K562 (cell line): Measurements from ENCODE around the gene SPATA45. TPM values are rescaled to one million over a fixed set of nuclear protein-coding genes. Genes with fewer than 3 reads are reported as not detected.

Source experiments
- ATAC-seq: fragments of 200-7000 bp; cut with Tn5 transposase; 3 replicates; pipeline ENCODE4 v1.9.1; 2020; ENCODE audit warnings: moderate library complexity
- BruUV-seq: library from RNA; stranded (reverse); fragments of 400-500 nt; replicated peaks from 2 replicates; lab custom pipeline; 2021; lab: Mats Ljungman, UMichigan
- CTCF ChIA-PET: fragments of 300-600 bp; formaldehyde crosslinking; extraction: SDS; loops from one replicate; lab custom pipeline; 2021; ENCODE audit warnings: low intra/inter-chr PET ratio; lab: Yijun Ruan, JAX
- POLR2A ChIA-PET: fragments of 300-600, 350-650 bp; sonication (Branson Sonifier 250); formaldehyde crosslinking; extraction: SDS; loops from one replicate; lab custom pipeline; 2021; ENCODE audit warnings: antibody characterized with exemption, inconsistent platforms; lab: Yijun Ruan, JAX
- DNase-seq, 4 experiments: peaks; one replicate each; pipeline versions ENCODE4 v3.0.0 to v3.0.0-alpha.2; 2011 to 2018; ENCODE audit warnings: low spot score in 3 of 4, mixed read lengths in 3 of 4; ENCODE audit errors: extremely low read depth in 1 of 4
- FAIRE-seq: peaks from 2 replicates; lab custom pipeline; 2011; peaks lifted over from hg19 to GRCh38; lab: Jason Lieb, UNC
- H2AFZ ChIP-seq: 2 replicates; pipeline ENCODE4 v1.6.0; 2011; ENCODE audit warnings: low read depth, low read length, control low read depth, inconsistent platforms
- H3K27ac ChIP-seq: fragments of 200-600 bp; 3 replicates; pipeline ENCODE4 v1.8.0; 2011; ENCODE audit warnings: low read depth, mild to moderate bottlenecking, control low read depth, inconsistent platforms, low read length, moderate library complexity, mixed read lengths; ENCODE audit errors: extremely low read depth
- H3K27me3 ChIP-seq, 2 experiments: fragments of 300-600 bp in 1 of 2; 2 replicates in 1 of 2; 3 replicates in 1 of 2; pipeline versions ENCODE4 v1.6.0 to v1.8.0; 2011; ENCODE audit warnings: inconsistent platforms in 2 of 2, low read length in 2 of 2, mild to moderate bottlenecking in 1 of 2, mixed read lengths in 1 of 2, moderate library complexity in 1 of 2; ENCODE audit not compliant: control insufficient read depth in 2 of 2, insufficient read depth in 2 of 2
- H3K36me3 ChIP-seq: fragments of 300-600 bp; 3 replicates; pipeline ENCODE4 v1.8.0; 2011; ENCODE audit warnings: mild to moderate bottlenecking, low read length, inconsistent platforms; ENCODE audit not compliant: control insufficient read depth, insufficient read depth
- H3K4me1 ChIP-seq, 2 experiments: fragments of 200-600 bp in 1 of 2; replicated peaks in 1 of 2; 2 replicates in 1 of 2; 3 replicates in 1 of 2; pipeline versions ENCODE4 v1.5.1 to v1.8.0; 2011; ENCODE audit warnings: inconsistent platforms in 2 of 2, low read length in 2 of 2, mild to moderate bottlenecking in 1 of 2, mixed read lengths in 1 of 2, moderate library complexity in 1 of 2; ENCODE audit not compliant: control insufficient read depth in 2 of 2, insufficient read depth in 2 of 2
- H3K4me2 ChIP-seq: 2 replicates; pipeline ENCODE4 v1.6.1; 2011; ENCODE audit warnings: low read length, control low read depth, inconsistent platforms, mixed read lengths; ENCODE audit not compliant: insufficient read depth
- H3K4me3 ChIP-seq: fragments of 200-600 bp; sonication (generic), shearing (Covaris generic); 2 replicates; pipeline ENCODE4 v1.5.1; 2016; ENCODE audit warnings: control low read depth, inconsistent platforms
- H3K79me2 ChIP-seq: fragments of 200-600 bp; 3 replicates; pipeline ENCODE4 v1.8.0; 2011; ENCODE audit warnings: low read length, inconsistent platforms; ENCODE audit not compliant: control insufficient read depth, insufficient read depth
- H3K9ac ChIP-seq, 2 experiments: 2 replicates each; pipeline versions ENCODE4 v1.6.0 to v1.6.1; 2011; ENCODE audit warnings: low read depth in 2 of 2, low read length in 2 of 2, control low read depth in 1 of 2, inconsistent platforms in 1 of 2, mild to moderate bottlenecking in 1 of 2, mixed read lengths in 1 of 2; ENCODE audit not compliant: insufficient read depth in 1 of 2
- H3K9me1 ChIP-seq: one replicate; pipeline ENCODE4 v1.6.0; 2011; ENCODE audit warnings: inconsistent platforms, mild to moderate bottlenecking, low read length, moderate library complexity; ENCODE audit not compliant: control insufficient read depth, insufficient read depth
- H3K9me3 ChIP-seq: replicated peaks from 2 replicates; pipeline ENCODE4 v1.5.1; 2011; ENCODE audit warnings: low read depth, low read length, inconsistent platforms; ENCODE audit not compliant: control insufficient read depth, insufficient read depth
- H4K20me1 ChIP-seq: replicated peaks from 2 replicates; pipeline ENCODE4 v1.6.1; 2011; ENCODE audit warnings: low read length, inconsistent platforms, mixed read lengths; ENCODE audit not compliant: control insufficient read depth, insufficient read depth
- C11orf30 ChIP-seq: fragments of 450-650 bp; IDR thresholded peaks from 2 replicates; pipeline ENCODE4 v1.6.1; 2016; ENCODE audit warnings: low read depth, mild to moderate bottlenecking
- CBFA2T2 ChIP-seq: fragments of 450-650 bp; conservative IDR thresholded peaks from 2 replicates; pipeline ENCODE4 v1.6.1; 2017; ENCODE audit warnings: mild to moderate bottlenecking
- ELF1 ChIP-seq: fragments of 200-800 bp; sonication (Bioruptor generic); IDR thresholded peaks from 2 replicates; pipeline ENCODE4 v1.6.1; 2016; ENCODE audit warnings: missing genetic modification characterization, missing compliant biosample characterization
- FOXA1 ChIP-seq: fragments of 450-650 bp; IDR thresholded peaks from 2 replicates; pipeline ENCODE4 v1.6.1; 2016; ENCODE audit warnings: mild to moderate bottlenecking, borderline replicate concordance
- NR3C1 ChIP-seq: sonication (generic); formaldehyde crosslinking; IDR thresholded peaks from 2 replicates; pipeline ENCODE4 v1.8.1; 2022; ENCODE audit warnings: missing genetic modification reagents
- PHB ChIP-seq: fragments of 250-450 bp; sonication (Bioruptor Pico); IDR thresholded peaks from 2 replicates; pipeline ENCODE4 v1.5.0; 2021
- PML ChIP-seq: IDR thresholded peaks from 2 replicates; pipeline ENCODE4 v1.6.1; 2012; ENCODE audit warnings: low read length, inconsistent platforms
- ZNF143 ChIP-seq: sonication (generic); formaldehyde crosslinking; IDR thresholded peaks from 2 replicates; pipeline ENCODE4 v1.9.0; 2022; ENCODE audit warnings: mild to moderate bottlenecking, missing genetic modification reagents
- ZZZ3 ChIP-seq: fragments of 450-650 bp; IDR thresholded peaks from 2 replicates; pipeline ENCODE4 v1.6.1; 2016; ENCODE audit warnings: antibody characterized with exemption, mild to moderate bottlenecking, moderate library complexity
- WGBS: fragments of 100-300 bp; shearing (Covaris generic); methylation state at CpG from one replicate; pipeline ENCODE4 v1.1.6; 2016; ENCODE audit warnings: low coverage, mixed read lengths; ENCODE audit not compliant: insufficient coverage; ENCODE audit errors: missing lambda C conversion rate; 5-methylcytosine and 5-hydroxymethylcytosine counted together
- in situ Hi-C: fragments of 300-500 bp; cut with MboI; formaldehyde crosslinking; loops from 4 replicates; pipeline ENCODE4 v1.15.0; 2018; ENCODE audit warnings: inconsistent platforms, mixed read lengths
- intact Hi-C: fragments of 100-400 bp; cut with micrococcal nuclease; formaldehyde crosslinking; loops from 2 replicates; pipeline ENCODE4 v1.14.2; 2022
- polyA plus RNA-seq, 8 experiments: library from polyadenylated mRNA; depleted of rRNA in 4 of 8; stranded (reverse) in 5 of 8; unstranded in 3 of 8; fragments of >200 nt; fragmentation: Nextera tagmentation in 2 of 8; fragmentation: Illumina TruSeq in 1 of 8; extraction: Ambion mirVana in 2 of 8; extraction: Trizol in 1 of 8; gene quantifications; 2 replicates each; pipeline versions ENCODE4 v1.2.1 to v1.2.3, GENCODE V29; 2011 to 2014; ENCODE audit warnings: inconsistent platforms in 1 of 8, missing spikeins in 1 of 8
- total RNA-seq, 7 experiments: library from RNA; depleted of rRNA in 6 of 7; stranded (reverse); fragments of >200 nt in 6 of 7; fragmentation: Illumina TruSeq in 2 of 7; extraction: Trizol in 2 of 7; gene quantifications; 2 replicates each; pipeline versions ENCODE4 v1.2.1 to v1.2.3, GENCODE V29; 2011 to 2021; ENCODE audit warnings: low replicate concordance in 1 of 7
- TF ChIP-seq, protein P1 (sequence below): sonication (generic); formaldehyde crosslinking; IDR thresholded peaks from 2 replicates; pipeline ENCODE4 v1.8.1; 2023; ENCODE audit warnings: mild to moderate bottlenecking, missing genetic modification reagents
- TF ChIP-seq, protein P2 (sequence below): IDR thresholded peaks from 2 replicates; pipeline ENCODE4 v1.6.1; 2011; ENCODE audit warnings: borderline replicate concordance, low read depth, mild to moderate bottlenecking, moderate library complexity, low read length; ENCODE audit not compliant: insufficient read depth, poor library complexity, severe bottlenecking

The SPATA45 gene
- total and polyA plus RNA-seq, 9 of the 15 experiments (the other 6 are each of a cell fraction or from before 2014, with no cell fraction given): 0.18 TPM; not detected in 8

DNA sequence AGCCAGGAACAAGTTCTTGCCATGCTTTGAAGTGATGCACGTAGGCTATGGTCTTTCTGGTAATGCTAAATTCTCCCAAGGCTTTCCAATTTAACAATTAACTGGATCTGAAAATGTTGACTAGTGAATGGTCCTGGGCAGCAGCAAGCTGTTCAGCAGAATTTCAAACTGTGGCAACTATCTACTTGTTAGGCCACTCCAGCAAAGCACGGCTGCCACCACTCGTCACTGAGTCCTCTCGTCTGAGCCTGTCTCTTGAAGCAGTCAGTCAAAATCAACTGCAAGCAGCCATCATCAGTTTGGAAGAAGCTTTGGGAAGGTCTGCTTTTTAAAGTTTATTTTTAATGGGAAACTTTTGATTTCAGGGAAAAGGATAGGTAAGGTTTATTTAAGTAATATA is 16.8 kb upstream of the SPATA45 start:
- H3K9me1 ChIP-seq: no peaks in the 10 kb centered on the region
- DNase-seq (no peak), ATAC-seq (no peak), FAIRE-seq (no peak)
- intact Hi-C loops: no loop called here
- H3K27me3 ChIP-seq: no peaks in the 10 kb centered on the region
- TF ChIP-seq ZZZ3: no peak
- no peak for TF ChIP-seq CBFA2T2
- TF ChIP-seq ELF1: no peak
- TF ChIP-seq NR3C1 (CRISPR knock-in tag): no peak
- TF ChIP-seq C11orf30: no peak
- TF ChIP-seq, protein P1, sequence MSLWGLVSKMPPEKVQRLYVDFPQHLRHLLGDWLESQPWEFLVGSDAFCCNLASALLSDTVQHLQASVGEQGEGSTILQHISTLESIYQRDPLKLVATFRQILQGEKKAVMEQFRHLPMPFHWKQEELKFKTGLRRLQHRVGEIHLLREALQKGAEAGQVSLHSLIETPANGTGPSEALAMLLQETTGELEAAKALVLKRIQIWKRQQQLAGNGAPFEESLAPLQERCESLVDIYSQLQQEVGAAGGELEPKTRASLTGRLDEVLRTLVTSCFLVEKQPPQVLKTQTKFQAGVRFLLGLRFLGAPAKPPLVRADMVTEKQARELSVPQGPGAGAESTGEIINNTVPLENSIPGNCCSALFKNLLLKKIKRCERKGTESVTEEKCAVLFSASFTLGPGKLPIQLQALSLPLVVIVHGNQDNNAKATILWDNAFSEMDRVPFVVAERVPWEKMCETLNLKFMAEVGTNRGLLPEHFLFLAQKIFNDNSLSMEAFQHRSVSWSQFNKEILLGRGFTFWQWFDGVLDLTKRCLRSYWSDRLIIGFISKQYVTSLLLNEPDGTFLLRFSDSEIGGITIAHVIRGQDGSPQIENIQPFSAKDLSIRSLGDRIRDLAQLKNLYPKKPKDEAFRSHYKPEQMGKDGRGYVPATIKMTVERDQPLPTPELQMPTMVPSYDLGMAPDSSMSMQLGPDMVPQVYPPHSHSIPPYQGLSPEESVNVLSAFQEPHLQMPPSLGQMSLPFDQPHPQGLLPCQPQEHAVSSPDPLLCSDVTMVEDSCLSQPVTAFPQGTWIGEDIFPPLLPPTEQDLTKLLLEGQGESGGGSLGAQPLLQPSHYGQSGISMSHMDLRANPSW: no peak
- TF ChIP-seq PHB (CRISPR knock-in tag): no peak
- no peak for TF ChIP-seq ZNF143 (CRISPR knock-in tag)
- TF ChIP-seq, protein P2, sequence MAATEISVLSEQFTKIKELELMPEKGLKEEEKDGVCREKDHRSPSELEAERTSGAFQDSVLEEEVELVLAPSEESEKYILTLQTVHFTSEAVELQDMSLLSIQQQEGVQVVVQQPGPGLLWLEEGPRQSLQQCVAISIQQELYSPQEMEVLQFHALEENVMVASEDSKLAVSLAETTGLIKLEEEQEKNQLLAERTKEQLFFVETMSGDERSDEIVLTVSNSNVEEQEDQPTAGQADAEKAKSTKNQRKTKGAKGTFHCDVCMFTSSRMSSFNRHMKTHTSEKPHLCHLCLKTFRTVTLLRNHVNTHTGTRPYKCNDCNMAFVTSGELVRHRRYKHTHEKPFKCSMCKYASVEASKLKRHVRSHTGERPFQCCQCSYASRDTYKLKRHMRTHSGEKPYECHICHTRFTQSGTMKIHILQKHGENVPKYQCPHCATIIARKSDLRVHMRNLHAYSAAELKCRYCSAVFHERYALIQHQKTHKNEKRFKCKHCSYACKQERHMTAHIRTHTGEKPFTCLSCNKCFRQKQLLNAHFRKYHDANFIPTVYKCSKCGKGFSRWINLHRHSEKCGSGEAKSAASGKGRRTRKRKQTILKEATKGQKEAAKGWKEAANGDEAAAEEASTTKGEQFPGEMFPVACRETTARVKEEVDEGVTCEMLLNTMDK: no peak
- TF ChIP-seq FOXA1: no peak
- TF ChIP-seq PML: no peak
- H3K4me2 ChIP-seq: no peak overlapping the region
- CTCF ChIA-PET: no interaction called here
- in situ Hi-C loops: no loop called here
- peaks cover 49% of the 10 kb centered on the region; the same call in 2 of the 3 replicates for H3K36me3 ChIP-seq
- 96% methylated on average over 4 of the region's 4 CpGs for WGBS
- no peak overlapping the region for H3K4me3 ChIP-seq
- peaks cover 8 to 17% of the 10 kb centered on the region in 2 experiments; a peak in 4 of 5 replicates for H3K4me1 ChIP-seq
- no TSS peak for BruUV-seq
- POLR2A ChIA-PET: interaction anchor here (0.7 to 1.3 kb wide), 3 partner anchors 45 to 122 kb away, joined by 3 read pairs; no protein-coding TSS in a partner anchor
- no peak overlapping the region for H3K27ac ChIP-seq
- no peak overlapping the region for H2AFZ ChIP-seq
- H3K9ac ChIP-seq: no peak overlapping the region
- peaks cover 8% of the 10 kb centered on the region; the same call in 1 of the 2 replicates for H4K20me1 ChIP-seq
- peaks cover 42% of the 10 kb centered on the region for H3K79me2 ChIP-seq
- H3K9me3 ChIP-seq: no peaks in the 10 kb centered on the region
